DND-41 (cell line): Measurements from ENCODE around the gene FAM209B.

Experiments
- ATAC-seq: fragments of 200-7000 bp; cut with Tn5 transposase; 3 replicates; pipeline ENCODE4 v1.9.1; 2021; ENCODE audit warnings: low read depth; ENCODE audit not compliant: insufficient read depth
- DNase-seq: peaks from one replicate; pipeline ENCODE4 v3.0.0-alpha.2; 2020
- H2AFZ ChIP-seq: 2 replicates; pipeline ENCODE4 v1.6.0; 2012; ENCODE audit warnings: low read depth, low read length
- H3K27ac ChIP-seq: 2 replicates; pipeline ENCODE4 v1.5.1; 2012; ENCODE audit warnings: low read length, inconsistent platforms
- H3K27me3 ChIP-seq: fragments of 200-600 bp; sonication (generic); 2 replicates; pipeline ENCODE4 v1.6.0; 2012; ENCODE audit warnings: low read length, mild to moderate bottlenecking, inconsistent platforms; ENCODE audit not compliant: insufficient read depth, poor library complexity
- H3K36me3 ChIP-seq: 2 replicates; pipeline ENCODE4 v1.5.1; 2012; ENCODE audit warnings: low read length, inconsistent platforms; ENCODE audit not compliant: insufficient read depth
- H3K4me1 ChIP-seq: 2 replicates; pipeline ENCODE4 v1.5.1; 2012; ENCODE audit warnings: mild to moderate bottlenecking, low read length; ENCODE audit not compliant: insufficient read depth
- H3K4me2 ChIP-seq: 2 replicates; pipeline ENCODE4 v1.6.0; 2012; ENCODE audit warnings: mild to moderate bottlenecking, moderate library complexity, low read length, inconsistent platforms; ENCODE audit not compliant: insufficient read depth
- H3K4me3 ChIP-seq, 2 experiments: fragments of 200-600 bp in 1 of 2; shearing (Covaris generic) in 1 of 2; 2 replicates each; pipeline ENCODE4 v1.5.1; 2012 to 2016; ENCODE audit warnings: inconsistent platforms in 2 of 2, low read length in 2 of 2, mild to moderate bottlenecking in 2 of 2, low read depth in 1 of 2, moderate library complexity in 1 of 2
- H3K79me2 ChIP-seq: 2 replicates; pipeline ENCODE4 v1.6.0; 2012; ENCODE audit warnings: low read length, inconsistent platforms; ENCODE audit not compliant: insufficient read depth
- H3K9ac ChIP-seq: 2 replicates; pipeline ENCODE4 v1.6.0; 2012; ENCODE audit warnings: low read depth, mild to moderate bottlenecking, inconsistent platforms, low read length, moderate library complexity
- H3K9me3 ChIP-seq: 2 replicates; pipeline ENCODE4 v1.5.1; 2012; ENCODE audit warnings: low read length, moderate library complexity, mild to moderate bottlenecking, inconsistent platforms; ENCODE audit not compliant: insufficient read depth, severe bottlenecking
- H4K20me1 ChIP-seq: 2 replicates; pipeline ENCODE4 v1.6.0; 2012; ENCODE audit warnings: low read length; ENCODE audit not compliant: insufficient read depth
- EZH2 ChIP-seq: IDR thresholded peaks from 3 replicates; pipeline ENCODE4 v1.6.1; 2012; ENCODE audit warnings: borderline replicate concordance, low read depth, mild to moderate bottlenecking, moderate library complexity, low read length, inconsistent platforms; ENCODE audit not compliant: severe bottlenecking
- TF ChIP-seq, protein P1 (sequence below): IDR thresholded peaks from 2 replicates; pipeline ENCODE4 v1.5.1; 2012; ENCODE audit warnings: borderline replicate concordance, low read length, moderate library complexity, mild to moderate bottlenecking; ENCODE audit not compliant: poor library complexity, severe bottlenecking; ENCODE audit errors: extremely low read depth

FAM209B gene

DNA sequence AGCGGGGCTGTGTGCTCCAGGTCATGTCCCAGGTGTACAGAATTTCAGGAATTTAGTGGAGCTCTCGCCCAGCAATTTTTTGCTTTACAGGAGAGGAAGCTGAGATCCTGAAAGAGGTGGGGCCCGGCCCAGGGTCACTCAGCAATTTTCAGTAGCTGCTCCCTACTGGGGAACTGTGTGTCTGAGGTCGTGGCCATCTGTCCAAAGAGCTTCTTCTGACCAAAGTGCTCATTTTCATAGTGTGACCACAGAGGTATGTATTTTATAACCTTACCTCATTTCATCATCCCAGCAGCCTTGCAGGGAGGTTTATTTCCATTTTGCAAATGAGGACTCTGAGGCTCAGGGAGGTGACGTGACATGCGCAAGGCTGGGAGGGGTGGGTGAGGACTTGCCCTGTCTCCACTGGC is 46.3 kb downstream of the FAM209B start:
- no peak overlapping the region for H3K27ac ChIP-seq
- H2AFZ ChIP-seq: no peak overlapping the region
- TF ChIP-seq, protein P1, sequence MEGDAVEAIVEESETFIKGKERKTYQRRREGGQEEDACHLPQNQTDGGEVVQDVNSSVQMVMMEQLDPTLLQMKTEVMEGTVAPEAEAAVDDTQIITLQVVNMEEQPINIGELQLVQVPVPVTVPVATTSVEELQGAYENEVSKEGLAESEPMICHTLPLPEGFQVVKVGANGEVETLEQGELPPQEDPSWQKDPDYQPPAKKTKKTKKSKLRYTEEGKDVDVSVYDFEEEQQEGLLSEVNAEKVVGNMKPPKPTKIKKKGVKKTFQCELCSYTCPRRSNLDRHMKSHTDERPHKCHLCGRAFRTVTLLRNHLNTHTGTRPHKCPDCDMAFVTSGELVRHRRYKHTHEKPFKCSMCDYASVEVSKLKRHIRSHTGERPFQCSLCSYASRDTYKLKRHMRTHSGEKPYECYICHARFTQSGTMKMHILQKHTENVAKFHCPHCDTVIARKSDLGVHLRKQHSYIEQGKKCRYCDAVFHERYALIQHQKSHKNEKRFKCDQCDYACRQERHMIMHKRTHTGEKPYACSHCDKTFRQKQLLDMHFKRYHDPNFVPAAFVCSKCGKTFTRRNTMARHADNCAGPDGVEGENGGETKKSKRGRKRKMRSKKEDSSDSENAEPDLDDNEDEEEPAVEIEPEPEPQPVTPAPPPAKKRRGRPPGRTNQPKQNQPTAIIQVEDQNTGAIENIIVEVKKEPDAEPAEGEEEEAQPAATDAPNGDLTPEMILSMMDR: no peak
- no peak for TF ChIP-seq EZH2
- H3K4me1 ChIP-seq: no peaks in the 10 kb centered on the region
- peaks cover 5% of the 10 kb centered on the region for H3K27me3 ChIP-seq
- no peaks in the 10 kb centered on the region for H3K36me3 ChIP-seq
- H4K20me1 ChIP-seq: peaks cover 4% of the 10 kb centered on the region; the same call in 1 of the 2 replicates
- ATAC-seq (no peak), DNase-seq (no peak)
- no peaks in the 10 kb centered on the region for H3K79me2 ChIP-seq
- H3K4me2 ChIP-seq: no peak overlapping the region
- no peaks in the 10 kb centered on the region for H3K9me3 ChIP-seq
- H3K4me3 ChIP-seq: no peak overlapping the region
- no peak overlapping the region for H3K9ac ChIP-seq

DNA sequence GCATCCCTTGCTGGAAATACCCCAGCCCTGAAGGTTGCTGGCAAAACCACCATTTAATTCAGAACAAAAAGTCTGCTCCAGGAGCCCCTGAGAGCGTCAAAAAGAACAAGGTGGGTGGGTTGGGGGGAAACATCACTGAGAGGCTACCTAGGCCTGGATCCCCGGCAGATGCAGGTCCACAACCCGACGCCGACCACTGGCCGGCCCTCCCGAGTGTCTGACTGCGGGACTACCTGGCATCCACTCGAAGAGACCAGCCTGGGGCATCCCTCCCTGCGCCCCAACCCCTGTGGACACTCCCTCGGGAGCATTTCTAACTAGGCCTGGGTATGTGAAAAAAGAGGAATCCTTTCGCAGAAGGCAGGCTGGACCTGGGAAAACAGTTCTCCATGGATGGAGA is 47.2 kb downstream of the FAM209B start:
- H3K9ac ChIP-seq: no peak overlapping the region
- peaks cover 1% of the 10 kb centered on the region for H3K27me3 ChIP-seq
- H3K4me2 ChIP-seq: no peak overlapping the region
- H3K27ac ChIP-seq: no peak overlapping the region
- ATAC-seq (no peak), DNase-seq (no peak)
- no peaks in the 10 kb centered on the region for H3K36me3 ChIP-seq
- H2AFZ ChIP-seq: no peak overlapping the region
- TF ChIP-seq EZH2: no peak
- TF ChIP-seq, protein P1: no peak
- peaks cover 1% of the 10 kb centered on the region; the same call in 1 of the 2 replicates for H4K20me1 ChIP-seq
- H3K4me1 ChIP-seq: no peaks in the 10 kb centered on the region
- no peak overlapping the region for H3K4me3 ChIP-seq
- no peaks in the 10 kb centered on the region for H3K9me3 ChIP-seq
- H3K79me2 ChIP-seq: no peaks in the 10 kb centered on the region

DNA sequence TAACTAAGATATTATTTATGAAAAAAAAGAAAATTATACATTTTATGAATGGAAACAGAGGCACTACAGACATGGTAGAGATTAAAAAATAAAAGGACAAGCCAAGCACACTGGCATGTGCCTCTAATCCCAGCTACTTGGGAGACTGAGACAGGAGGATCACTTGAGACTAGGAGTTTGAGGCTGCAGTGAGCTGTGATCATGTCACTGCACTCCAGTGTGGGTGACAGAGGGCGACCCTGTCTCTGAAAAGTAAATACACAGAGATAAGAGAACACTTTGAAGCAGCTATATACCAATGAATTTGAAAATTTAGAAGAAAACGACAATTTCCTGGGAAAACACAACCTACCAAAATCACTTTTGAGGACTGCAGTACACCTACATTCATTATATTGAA is 48.7 kb downstream of the FAM209B start:
- Histone ChIP-seq H3K4me1 (no peaks in the 10 kb centered on the region), H3K9ac (no peak overlapping the region), H3K79me2 (no peaks in the 10 kb centered on the region), H2AFZ (no peak overlapping the region), H3K36me3 (no peaks in the 10 kb centered on the region), H3K4me2 (no peak overlapping the region), H3K27me3 (no peaks in the 10 kb centered on the region), H4K20me1 (no peaks in the 10 kb centered on the region; the same call in 1 of the 2 replicates), H3K27ac (no peak overlapping the region), H3K9me3 (no peaks in the 10 kb centered on the region), H3K4me3 (no peak overlapping the region)
- ATAC-seq (no peak), DNase-seq (no peak)
- TF ChIP-seq EZH2: no peak
- TF ChIP-seq, protein P1: no peak

DNA sequence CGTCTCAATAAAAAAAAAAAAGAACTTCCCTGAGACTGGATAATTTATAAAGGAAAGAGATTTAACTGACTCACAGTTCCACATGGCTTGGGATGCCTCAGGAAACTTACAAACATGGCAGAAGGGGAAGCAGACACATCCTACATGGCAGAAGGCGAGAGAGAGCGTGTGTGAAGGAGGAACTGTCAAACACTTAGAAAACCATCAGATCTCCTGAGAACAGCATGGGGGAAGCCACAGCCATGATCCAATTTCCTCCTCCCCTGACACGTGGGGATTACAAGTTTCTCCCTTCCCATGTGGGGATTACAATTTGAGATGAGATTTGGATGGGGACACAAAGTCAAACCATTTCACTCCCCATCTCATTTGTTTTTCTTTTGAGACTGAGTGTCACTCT is 49.5 kb downstream of the FAM209B start:
- H3K9me3 ChIP-seq: no peaks in the 10 kb centered on the region
- H3K36me3 ChIP-seq: no peaks in the 10 kb centered on the region
- TF ChIP-seq, protein P1: no peak
- no peak for TF ChIP-seq EZH2
- H3K27ac ChIP-seq: no peak overlapping the region
- no peak for DNase-seq
- no peaks in the 10 kb centered on the region for H3K4me1 ChIP-seq
- no peaks in the 10 kb centered on the region for H3K27me3 ChIP-seq
- H3K4me2 ChIP-seq: no peak overlapping the region
- no peak for ATAC-seq
- H2AFZ ChIP-seq: no peak overlapping the region
- no peaks in the 10 kb centered on the region; the same call in 1 of the 2 replicates for H4K20me1 ChIP-seq
- H3K79me2 ChIP-seq: no peaks in the 10 kb centered on the region
- no peak overlapping the region for H3K4me3 ChIP-seq
- H3K9ac ChIP-seq: no peak overlapping the region
